Osteocyte (in vitro differentiated cells): Measurements from ENCODE around the gene SELENOV. TPM values are rescaled to one million over a fixed set of nuclear protein-coding genes. Genes with fewer than 3 reads are reported as not detected.

Experiments
- DNase-seq: peaks from one replicate; pipeline ENCODE4 v3.0.0; 2021; ENCODE audit warnings: mixed read lengths; ENCODE audit not compliant: unreplicated experiment; ENCODE audit errors: extremely low spot score
- H3K27ac Mint-ChIP-seq: one replicate; pipeline ENCODE4 v1.8.0; 2021; ENCODE audit warnings: mild to moderate bottlenecking, mixed read lengths; ENCODE audit not compliant: unreplicated experiment
- H3K27me3 Mint-ChIP-seq: one replicate; pipeline ENCODE4 v1.8.0; 2021; ENCODE audit warnings: mixed read lengths; ENCODE audit not compliant: unreplicated experiment
- H3K36me3 Mint-ChIP-seq: one replicate; pipeline ENCODE4 v1.8.0; 2021; ENCODE audit warnings: mixed read lengths; ENCODE audit not compliant: unreplicated experiment
- H3K4me1 Mint-ChIP-seq: one replicate; pipeline ENCODE4 v1.8.0; 2021; ENCODE audit warnings: mixed read lengths; ENCODE audit not compliant: unreplicated experiment
- H3K4me3 Mint-ChIP-seq: one replicate; pipeline ENCODE4 v1.8.0; 2021; ENCODE audit warnings: mild to moderate bottlenecking, moderate library complexity, mixed read lengths; ENCODE audit not compliant: unreplicated experiment
- H3K9me3 Mint-ChIP-seq: one replicate; pipeline ENCODE4 v1.8.0; 2021; ENCODE audit warnings: mixed read lengths; ENCODE audit not compliant: unreplicated experiment
- total RNA-seq: library from RNA; stranded (reverse); gene quantifications from 2 replicates; pipeline ENCODE4 v1.2.1, GENCODE V29; 2021
- TF ChIP-seq, protein P1 (sequence below): fragments of 200-600 bp; sonication (generic); IDR thresholded peaks from 2 replicates; pipeline ENCODE4 v1.5.0; 2021; ENCODE audit warnings: antibody characterized with exemption, mild to moderate bottlenecking, moderate library complexity

SELENOV gene
- total RNA-seq, 1 donor from 2014 or later, result not detected

DNA sequence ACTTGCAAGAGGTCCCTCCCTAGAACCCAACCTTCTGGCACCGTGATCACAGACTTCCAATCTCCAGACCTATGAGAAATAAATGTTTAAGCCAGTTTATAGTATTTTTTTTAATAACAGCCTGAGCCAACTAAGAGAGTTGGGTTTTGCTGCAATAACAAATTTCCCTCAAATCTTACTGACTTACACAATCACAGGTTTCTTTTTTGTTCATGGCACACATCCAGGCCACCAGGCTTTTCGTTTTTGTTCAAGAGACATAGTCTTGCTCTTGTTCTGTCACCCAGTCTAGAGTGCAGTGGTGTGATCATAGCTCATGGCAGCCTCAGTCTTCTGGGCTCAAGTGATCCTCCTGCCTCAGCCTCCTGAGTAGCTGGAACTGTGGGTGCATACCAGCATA is 2.0 kb upstream of the SELENOV start:
- H3K4me1 Mint-ChIP-seq, result peaks cover 14% of the 10 kb centered on the region
- no peak for DNase-seq
- H3K9me3 Mint-ChIP-seq, result no peaks in the 10 kb centered on the region
- TF ChIP-seq, protein P1, sequence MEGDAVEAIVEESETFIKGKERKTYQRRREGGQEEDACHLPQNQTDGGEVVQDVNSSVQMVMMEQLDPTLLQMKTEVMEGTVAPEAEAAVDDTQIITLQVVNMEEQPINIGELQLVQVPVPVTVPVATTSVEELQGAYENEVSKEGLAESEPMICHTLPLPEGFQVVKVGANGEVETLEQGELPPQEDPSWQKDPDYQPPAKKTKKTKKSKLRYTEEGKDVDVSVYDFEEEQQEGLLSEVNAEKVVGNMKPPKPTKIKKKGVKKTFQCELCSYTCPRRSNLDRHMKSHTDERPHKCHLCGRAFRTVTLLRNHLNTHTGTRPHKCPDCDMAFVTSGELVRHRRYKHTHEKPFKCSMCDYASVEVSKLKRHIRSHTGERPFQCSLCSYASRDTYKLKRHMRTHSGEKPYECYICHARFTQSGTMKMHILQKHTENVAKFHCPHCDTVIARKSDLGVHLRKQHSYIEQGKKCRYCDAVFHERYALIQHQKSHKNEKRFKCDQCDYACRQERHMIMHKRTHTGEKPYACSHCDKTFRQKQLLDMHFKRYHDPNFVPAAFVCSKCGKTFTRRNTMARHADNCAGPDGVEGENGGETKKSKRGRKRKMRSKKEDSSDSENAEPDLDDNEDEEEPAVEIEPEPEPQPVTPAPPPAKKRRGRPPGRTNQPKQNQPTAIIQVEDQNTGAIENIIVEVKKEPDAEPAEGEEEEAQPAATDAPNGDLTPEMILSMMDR, result no peak
- peaks cover 56% of the 10 kb centered on the region for H3K27me3 Mint-ChIP-seq
- H3K36me3 Mint-ChIP-seq, result no peaks in the 10 kb centered on the region
- H3K4me3 Mint-ChIP-seq, result no peak overlapping the region
- H3K27ac Mint-ChIP-seq, result no peak overlapping the region

DNA sequence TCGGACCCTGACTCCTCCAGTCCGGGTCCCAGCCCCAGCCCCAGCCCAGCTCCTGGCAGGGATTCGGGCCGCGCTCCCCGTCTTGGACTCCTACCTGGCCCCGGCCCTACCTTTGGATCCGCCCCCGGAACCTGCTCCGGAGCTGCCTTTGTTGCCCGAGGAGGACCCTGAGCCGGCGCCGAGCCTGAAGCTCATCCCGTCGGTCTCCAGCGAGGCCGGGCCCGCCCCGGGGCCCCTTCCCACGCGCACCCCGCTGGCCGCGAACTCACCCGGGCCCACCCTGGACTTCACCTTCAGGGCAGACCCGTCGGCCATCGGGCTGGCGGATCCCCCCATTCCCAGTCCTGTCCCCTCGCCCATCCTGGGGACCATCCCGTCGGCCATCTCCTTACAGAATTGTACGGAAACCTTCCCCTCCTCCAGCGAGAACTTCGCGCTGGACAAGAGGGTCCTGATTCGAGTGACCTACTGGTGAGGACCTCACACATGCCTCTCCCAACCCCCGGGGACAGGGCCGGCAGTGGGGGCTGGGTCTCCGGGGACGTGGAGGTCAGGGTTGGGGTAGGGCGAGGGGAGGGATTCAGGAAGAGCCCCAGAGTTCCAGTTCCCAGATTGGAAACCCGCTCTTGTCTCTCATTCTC is 732 bp downstream of the SELENOV start:
- Mint-ChIP-seq H3K4me1 (peaks cover 18% of the 10 kb centered on the region), H3K4me3 (peak overlapping the region; percentile 65), H3K36me3 (no peaks in the 10 kb centered on the region), H3K27me3 (peaks cover 53% of the 10 kb centered on the region), H3K9me3 (no peaks in the 10 kb centered on the region), H3K27ac (no peak overlapping the region)
- TF ChIP-seq, protein P1, result no peak
- no peak for DNase-seq

DNA sequence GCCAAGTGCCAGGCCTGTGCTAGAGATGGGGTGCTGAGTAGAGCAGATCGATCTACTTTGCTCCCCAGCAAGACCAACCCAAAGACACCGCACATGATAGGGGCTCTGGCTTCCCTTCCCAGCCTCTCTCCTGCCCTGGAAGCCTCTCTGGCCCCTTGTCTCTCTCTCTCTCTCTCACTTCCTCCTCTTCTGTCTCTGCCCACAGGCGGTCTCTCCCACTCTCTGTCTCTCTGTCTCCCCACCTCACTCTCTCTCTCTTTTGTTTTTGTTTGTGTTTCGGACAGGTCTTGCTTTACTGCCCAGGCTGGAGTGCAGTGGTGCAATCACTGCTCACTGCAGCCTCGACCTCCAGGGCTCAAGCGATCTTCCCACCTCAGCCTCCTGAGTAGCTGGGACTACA is 1.3 kb downstream of the SELENOV start:
- H3K4me1 Mint-ChIP-seq, result peaks cover 18% of the 10 kb centered on the region
- H3K9me3 Mint-ChIP-seq, result no peaks in the 10 kb centered on the region

DNA sequence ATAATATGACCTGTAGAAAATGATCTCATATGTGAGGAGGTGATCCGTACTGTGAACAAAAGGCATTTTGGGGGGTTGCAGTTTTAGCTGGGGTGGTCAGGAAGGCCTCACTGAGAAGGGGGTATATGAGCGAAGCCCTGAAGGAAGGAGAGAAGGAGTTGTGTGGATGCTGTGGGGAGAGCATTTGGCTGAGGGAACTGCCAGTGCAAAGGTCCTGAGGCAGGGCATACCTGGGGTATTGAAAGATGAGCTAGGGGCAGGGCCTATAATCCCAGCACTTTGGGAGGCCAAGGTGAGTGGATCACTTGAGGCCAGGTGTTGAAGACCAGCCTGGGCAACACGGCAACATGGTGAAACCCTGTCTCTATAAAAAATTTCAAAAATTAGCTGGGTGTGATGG is 2.5 kb downstream of the SELENOV start:
- TF ChIP-seq, protein P1, result no peak
- H3K27me3 Mint-ChIP-seq, result peaks cover 51% of the 10 kb centered on the region
- H3K27ac Mint-ChIP-seq, result no peak overlapping the region
- H3K36me3 Mint-ChIP-seq, result no peaks in the 10 kb centered on the region
- no peaks in the 10 kb centered on the region for H3K9me3 Mint-ChIP-seq
- DNase-seq, result no peak
- no peak overlapping the region for H3K4me3 Mint-ChIP-seq
- peaks cover 18% of the 10 kb centered on the region for H3K4me1 Mint-ChIP-seq

More for the DNA sequence above, 1.3 kb downstream of the SELENOV start:
- peaks cover 53% of the 10 kb centered on the region for H3K27me3 Mint-ChIP-seq
- DNase-seq, result no peak
- no peaks in the 10 kb centered on the region for H3K36me3 Mint-ChIP-seq
- no peak overlapping the region for H3K27ac Mint-ChIP-seq
- TF ChIP-seq, protein P1, result no peak
- peak overlapping the region; percentile 65 for H3K4me3 Mint-ChIP-seq

DNA sequence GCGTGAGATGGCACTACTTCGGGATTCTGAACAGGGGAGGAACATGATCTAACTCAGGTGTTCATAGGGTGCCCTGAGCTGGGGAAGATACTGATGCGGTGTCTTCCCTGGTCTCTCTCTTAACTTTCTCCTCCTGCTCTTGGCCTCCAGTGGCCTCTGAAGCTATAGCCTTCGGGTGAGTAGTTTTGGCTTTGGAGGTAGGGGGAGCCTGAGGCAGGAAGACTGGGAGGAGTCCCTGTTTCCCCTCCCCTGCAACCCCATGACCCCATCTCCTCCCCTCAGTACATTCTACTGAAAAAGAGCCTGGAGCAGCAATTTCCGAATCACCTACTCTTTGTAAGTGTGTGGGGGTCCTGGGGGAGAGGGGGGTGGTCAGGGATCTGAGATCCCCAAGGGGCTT is 3.5 kb downstream of the SELENOV start:
- Mint-ChIP-seq H3K4me3 (no peak overlapping the region), H3K4me1 (peaks cover 18% of the 10 kb centered on the region), H3K27me3 (peaks cover 45% of the 10 kb centered on the region), H3K9me3 (no peaks in the 10 kb centered on the region), H3K27ac (no peak overlapping the region), H3K36me3 (no peaks in the 10 kb centered on the region)
- TF ChIP-seq, protein P1, result no peak
- no peak for DNase-seq
